SU-DHL-6 (cell line): Measurements from ENCODE around the gene PARP8.

Experiments used
- EZH2phosphoT487 ChIP-seq: fragments of 200-600 bp; sonication (generic), shearing (Covaris generic); conservative IDR thresholded peaks from 2 replicates; pipeline ENCODE4 v1.6.1; 2018; ENCODE audit warnings: mild to moderate bottlenecking, antibody characterized with exemption, low read length, moderate library complexity, mixed read lengths
- TF ChIP-seq, protein P1 (sequence below): fragments of 200-600 bp; sonication (generic); IDR thresholded peaks from one replicate; pipeline ENCODE4 v1.5.1; 2017; ENCODE audit warnings: antibody characterized with exemption, mild to moderate bottlenecking, low read length, moderate library complexity; ENCODE audit not compliant: insufficient read depth, poor library complexity, severe bottlenecking

DNA sequence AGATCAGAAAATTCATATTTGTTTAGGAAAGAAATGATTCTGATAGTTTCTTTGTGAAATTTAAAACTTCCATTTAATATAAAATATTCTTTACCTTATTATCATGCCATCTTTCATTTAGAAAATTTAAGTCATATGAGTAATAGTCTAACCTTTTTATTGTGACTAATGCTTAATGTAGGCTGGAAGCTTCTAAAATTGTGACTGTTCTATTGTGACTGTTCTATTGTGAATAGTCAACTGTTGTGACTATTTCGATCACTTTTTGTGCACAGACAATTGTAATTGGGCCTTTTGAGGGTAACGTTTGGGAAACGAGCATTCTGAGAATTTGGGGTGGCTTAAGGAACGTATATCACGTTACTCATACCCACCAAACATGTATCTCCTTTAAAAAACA is 100.0 kb downstream of the PARP8 start:
- no peak for TF ChIP-seq EZH2phosphoT487
- TF ChIP-seq, protein P1, sequence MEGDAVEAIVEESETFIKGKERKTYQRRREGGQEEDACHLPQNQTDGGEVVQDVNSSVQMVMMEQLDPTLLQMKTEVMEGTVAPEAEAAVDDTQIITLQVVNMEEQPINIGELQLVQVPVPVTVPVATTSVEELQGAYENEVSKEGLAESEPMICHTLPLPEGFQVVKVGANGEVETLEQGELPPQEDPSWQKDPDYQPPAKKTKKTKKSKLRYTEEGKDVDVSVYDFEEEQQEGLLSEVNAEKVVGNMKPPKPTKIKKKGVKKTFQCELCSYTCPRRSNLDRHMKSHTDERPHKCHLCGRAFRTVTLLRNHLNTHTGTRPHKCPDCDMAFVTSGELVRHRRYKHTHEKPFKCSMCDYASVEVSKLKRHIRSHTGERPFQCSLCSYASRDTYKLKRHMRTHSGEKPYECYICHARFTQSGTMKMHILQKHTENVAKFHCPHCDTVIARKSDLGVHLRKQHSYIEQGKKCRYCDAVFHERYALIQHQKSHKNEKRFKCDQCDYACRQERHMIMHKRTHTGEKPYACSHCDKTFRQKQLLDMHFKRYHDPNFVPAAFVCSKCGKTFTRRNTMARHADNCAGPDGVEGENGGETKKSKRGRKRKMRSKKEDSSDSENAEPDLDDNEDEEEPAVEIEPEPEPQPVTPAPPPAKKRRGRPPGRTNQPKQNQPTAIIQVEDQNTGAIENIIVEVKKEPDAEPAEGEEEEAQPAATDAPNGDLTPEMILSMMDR: no peak
